BJ (cell line): ENCODE data around the gene SLX4IP. TPM values are rescaled to one million over a fixed set of nuclear protein-coding genes. Genes with fewer than 3 reads are reported as not detected.

Experiments
- CTCF ChIA-PET: fragments of 350-600 bp; formaldehyde crosslinking; extraction: SDS; loops from one replicate; lab custom pipeline; 2021; ENCODE audit warnings: antibody characterized with exemption, inconsistent platforms; lab: Yijun Ruan, JAX
- POLR2A ChIA-PET: fragments of 300-600 bp; sonication (Branson Sonifier 250); formaldehyde crosslinking; extraction: SDS; loops from one replicate; lab custom pipeline; 2021; ENCODE audit warnings: antibody characterized with exemption; lab: Charles Lee
- DNase-seq: peaks from one replicate; pipeline ENCODE4 v3.0.0-alpha.2; 2011; ENCODE audit warnings: low read depth
- H3K27me3 ChIP-seq: 2 replicates; pipeline ENCODE4 v1.6.0; 2011; ENCODE audit warnings: low read length; ENCODE audit not compliant: control insufficient read depth, insufficient read depth
- H3K36me3 ChIP-seq: 2 replicates; pipeline ENCODE4 v1.5.1; 2011; ENCODE audit warnings: low read length; ENCODE audit not compliant: control insufficient read depth, insufficient read depth
- H3K4me3 ChIP-seq: 2 replicates; pipeline ENCODE4 v1.5.1; 2011; ENCODE audit warnings: low read depth, mild to moderate bottlenecking, control low read depth, low read length
- polyA plus RNA-seq: library from polyadenylated mRNA; depleted of rRNA; stranded (reverse); fragments of >200 nt; gene quantifications from 2 replicates; pipeline ENCODE4 v1.2.3, GENCODE V29; 2011
- TF ChIP-seq, protein P1 (sequence below): IDR thresholded peaks from 2 replicates; pipeline ENCODE4 v1.5.1; 2011; ENCODE audit warnings: low read depth, mild to moderate bottlenecking, control low read depth, inconsistent platforms, low read length, moderate library complexity; ENCODE audit not compliant: insufficient read depth

The SLX4IP gene
- polyA plus RNA-seq, 1 experiment = 1.6 TPM

- no peak overlapping the region for H3K4me3 ChIP-seq
- no peaks in the 10 kb centered on the region for H3K36me3 ChIP-seq
- TF ChIP-seq, protein P1, sequence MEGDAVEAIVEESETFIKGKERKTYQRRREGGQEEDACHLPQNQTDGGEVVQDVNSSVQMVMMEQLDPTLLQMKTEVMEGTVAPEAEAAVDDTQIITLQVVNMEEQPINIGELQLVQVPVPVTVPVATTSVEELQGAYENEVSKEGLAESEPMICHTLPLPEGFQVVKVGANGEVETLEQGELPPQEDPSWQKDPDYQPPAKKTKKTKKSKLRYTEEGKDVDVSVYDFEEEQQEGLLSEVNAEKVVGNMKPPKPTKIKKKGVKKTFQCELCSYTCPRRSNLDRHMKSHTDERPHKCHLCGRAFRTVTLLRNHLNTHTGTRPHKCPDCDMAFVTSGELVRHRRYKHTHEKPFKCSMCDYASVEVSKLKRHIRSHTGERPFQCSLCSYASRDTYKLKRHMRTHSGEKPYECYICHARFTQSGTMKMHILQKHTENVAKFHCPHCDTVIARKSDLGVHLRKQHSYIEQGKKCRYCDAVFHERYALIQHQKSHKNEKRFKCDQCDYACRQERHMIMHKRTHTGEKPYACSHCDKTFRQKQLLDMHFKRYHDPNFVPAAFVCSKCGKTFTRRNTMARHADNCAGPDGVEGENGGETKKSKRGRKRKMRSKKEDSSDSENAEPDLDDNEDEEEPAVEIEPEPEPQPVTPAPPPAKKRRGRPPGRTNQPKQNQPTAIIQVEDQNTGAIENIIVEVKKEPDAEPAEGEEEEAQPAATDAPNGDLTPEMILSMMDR = no peak
- H3K27me3 ChIP-seq = no peaks in the 10 kb centered on the region
- DNase-seq = no peak
- CTCF ChIA-PET = interaction anchor here (0.6 to 1.2 kb wide), 2 partner anchors 9 to 59 kb away, joined by 3 to 5 read pairs; no protein-coding TSS in a partner anchor
- POLR2A ChIA-PET = no interaction called here
These were observed 156.0 kb downstream of the SLX4IP start for GRCh38 chr20:10590950-10591671.

GRCh38 chr20:10591946-10592521 is 156.9 kb downstream of the SLX4IP start:
- TF ChIP-seq, protein P1 = no peak
- no peaks in the 10 kb centered on the region for H3K36me3 ChIP-seq
- H3K27me3 ChIP-seq = no peaks in the 10 kb centered on the region
- ChIA-PET CTCF (interaction anchor here (1.2 kb wide), 1 partner anchor 10 kb away, joined by 5 read pairs; no protein-coding TSS in a partner anchor), POLR2A (no interaction called here)
- no peak overlapping the region for H3K4me3 ChIP-seq
- no peak for DNase-seq

DNA sequence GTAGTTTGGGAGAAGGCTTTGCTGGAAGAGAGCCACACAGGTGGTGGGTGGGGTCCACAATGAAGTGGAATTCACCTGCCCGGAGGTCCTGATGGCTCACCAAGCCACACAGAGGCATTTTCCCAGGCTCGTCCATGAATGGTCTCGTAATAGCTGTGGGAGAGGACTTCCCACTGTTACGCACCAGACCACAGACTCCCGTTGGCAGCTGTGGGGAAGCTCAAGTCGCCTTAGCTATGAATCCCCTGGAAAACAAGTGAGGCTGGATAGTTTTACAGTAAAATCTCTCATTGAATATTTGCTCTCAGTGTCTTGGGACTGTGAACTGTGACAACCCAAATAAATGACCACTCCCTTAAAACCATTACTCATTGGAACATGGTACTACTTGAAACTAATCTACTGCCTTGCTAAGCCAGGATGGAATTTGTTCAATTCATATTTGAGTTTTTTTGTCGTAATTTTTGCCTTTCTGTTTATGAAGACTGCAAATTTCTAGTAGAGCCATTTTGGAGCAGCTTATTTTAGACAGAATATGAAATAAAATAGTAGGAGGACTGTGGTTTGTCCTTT is 159.3 kb downstream of the SLX4IP start:
- POLR2A ChIA-PET = no interaction called here
- Histone ChIP-seq H3K27me3 (no peaks in the 10 kb centered on the region), H3K4me3 (no peak overlapping the region), H3K36me3 (no peaks in the 10 kb centered on the region)
- CTCF ChIA-PET = interaction anchor here (1.2 to 1.3 kb wide), 2 partner anchors 10 to 15 kb away, joined by 3 to 5 read pairs; no protein-coding TSS in a partner anchor
- TF ChIP-seq, protein P1 = no peak
- no peak for DNase-seq

GRCh38 chr20:10595266-10595665 is 160.2 kb downstream of the SLX4IP start:
- ChIA-PET CTCF (interaction anchor here (0.6 to 1.3 kb wide), 4 partner anchors 11 to 96 kb away, joined by 3 to 5 read pairs (median 3); no protein-coding TSS in a partner anchor), POLR2A (no interaction called here)
- DNase-seq = no peak
- TF ChIP-seq, protein P1 = no peak
- no peaks in the 10 kb centered on the region for H3K36me3 ChIP-seq
- no peaks in the 10 kb centered on the region for H3K27me3 ChIP-seq
- H3K4me3 ChIP-seq = no peak overlapping the region

GRCh38 chr20:10595985-10596384 is 160.9 kb downstream of the SLX4IP start:
- ChIA-PET POLR2A (no interaction called here), CTCF (interaction anchor here (0.6 to 1.3 kb wide), 2 partner anchors 10 to 95 kb away, joined by 3 read pairs; no protein-coding TSS in a partner anchor)
- H3K4me3 ChIP-seq = no peak overlapping the region
- TF ChIP-seq, protein P1 = no peak
- H3K27me3 ChIP-seq = no peaks in the 10 kb centered on the region
- no peaks in the 10 kb centered on the region for H3K36me3 ChIP-seq
- DNase-seq = no peak
